Mesenchymal stem cell (in vitro differentiated cells and primary cell): ENCODE data around the gene FGF7.

ENCODE experiments used
- DNase-seq: peaks from one replicate; pipeline ENCODE4 v3.0.0-alpha.2; 2013
- H2AFZ ChIP-seq: one replicate; pipeline ENCODE4 v1.6.1; 2013; ENCODE audit warnings: low read depth, mild to moderate bottlenecking, control low read depth, inconsistent platforms, low read length, moderate library complexity
- H2AK5ac ChIP-seq: 2 replicates; pipeline ENCODE4 v1.6.1; 2013; ENCODE audit warnings: low read length, moderate library complexity, mild to moderate bottlenecking, inconsistent platforms; ENCODE audit not compliant: severe bottlenecking
- H2BK120ac ChIP-seq: one replicate; pipeline ENCODE4 v1.6.1; 2013; ENCODE audit warnings: low read depth, mild to moderate bottlenecking, inconsistent platforms, low read length, moderate library complexity
- H2BK12ac ChIP-seq, 2 experiments: one replicate each; pipeline ENCODE4 v1.6.1; 2013; ENCODE audit warnings: inconsistent platforms in 2 of 2, low read length in 2 of 2, mild to moderate bottlenecking in 2 of 2, moderate library complexity in 2 of 2, control low read depth in 1 of 2
- H2BK15ac ChIP-seq: one replicate; pipeline ENCODE4 v1.6.1; 2013; ENCODE audit warnings: mild to moderate bottlenecking, low read depth, inconsistent platforms; ENCODE audit not compliant: poor library complexity, severe bottlenecking
- H2BK5ac ChIP-seq: 2 replicates; pipeline ENCODE4 v1.6.1; 2013; ENCODE audit warnings: low read depth, mild to moderate bottlenecking, low read length, control low read depth, inconsistent platforms; ENCODE audit not compliant: poor library complexity, severe bottlenecking
- H3K14ac ChIP-seq, 2 experiments: one replicate each; pipeline ENCODE4 v1.6.1; 2013; ENCODE audit warnings: inconsistent platforms in 2 of 2, low read length in 2 of 2, control low read depth in 1 of 2, mild to moderate bottlenecking in 1 of 2, moderate library complexity in 1 of 2
- H3K18ac ChIP-seq, 2 experiments: one replicate each; pipeline ENCODE4 v1.6.1; 2013; ENCODE audit warnings: inconsistent platforms in 2 of 2, low read length in 2 of 2, control low read depth in 1 of 2, low read depth in 1 of 2, mild to moderate bottlenecking in 1 of 2
- H3K23ac ChIP-seq, 2 experiments: one replicate each; pipeline ENCODE4 v1.6.1; 2013; ENCODE audit warnings: inconsistent platforms in 2 of 2, low read length in 2 of 2, mild to moderate bottlenecking in 2 of 2, moderate library complexity in 2 of 2, control low read depth in 1 of 2
- H3K27ac ChIP-seq: 2 replicates; pipeline ENCODE4 v1.5.1; 2013; ENCODE audit warnings: mild to moderate bottlenecking, moderate library complexity, low read length, control low read depth, inconsistent platforms; ENCODE audit not compliant: poor library complexity, severe bottlenecking
- H3K27me3 ChIP-seq, 2 experiments: 2 replicates each; pipeline versions ENCODE4 v1.6.1 to v1.7.0; 2013; ENCODE audit warnings: low read length in 2 of 2, mild to moderate bottlenecking in 2 of 2, moderate library complexity in 2 of 2, control low read depth in 1 of 2, inconsistent platforms in 1 of 2; ENCODE audit not compliant: control insufficient read depth in 1 of 2, insufficient read depth in 1 of 2
- H3K36me3 ChIP-seq, 2 experiments: 2 replicates each; pipeline versions ENCODE4 v1.6.1 to v1.7.0; 2013; ENCODE audit warnings: low read length in 2 of 2, control low read depth in 1 of 2, inconsistent platforms in 1 of 2, low read depth in 1 of 2, mild to moderate bottlenecking in 1 of 2; ENCODE audit not compliant: insufficient read depth in 2 of 2, control insufficient read depth in 1 of 2
- H3K4ac ChIP-seq, 2 experiments: one replicate each; pipeline ENCODE4 v1.6.1; 2013; ENCODE audit warnings: inconsistent platforms in 2 of 2, low read length in 2 of 2, mild to moderate bottlenecking in 2 of 2, moderate library complexity in 2 of 2, control low read depth in 1 of 2, low read depth in 1 of 2
- H3K4me1 ChIP-seq: 2 replicates; pipeline ENCODE4 v1.6.1; 2013; ENCODE audit warnings: low read depth, low read length, control low read depth; ENCODE audit not compliant: control insufficient read depth, insufficient read depth
- H3K4me2 ChIP-seq: 2 replicates; pipeline ENCODE4 v1.6.1; 2013; ENCODE audit warnings: low read length, mild to moderate bottlenecking, inconsistent platforms; ENCODE audit not compliant: poor library complexity, severe bottlenecking
- H3K4me3 ChIP-seq, 2 experiments: 2 replicates each; pipeline versions ENCODE4 v1.5.1 to v1.7.0; 2013; ENCODE audit warnings: low read length in 2 of 2, mild to moderate bottlenecking in 2 of 2, control low read depth in 1 of 2, low read depth in 1 of 2; ENCODE audit not compliant: insufficient read depth in 1 of 2
- H3K79me1 ChIP-seq: replicated peaks from 2 replicates; pipeline ENCODE4 v1.6.1; 2013; ENCODE audit warnings: mild to moderate bottlenecking, control low read depth, low read length, inconsistent platforms; ENCODE audit not compliant: poor library complexity, severe bottlenecking
- H3K9ac ChIP-seq: 2 replicates; pipeline ENCODE4 v1.7.0; 2013; ENCODE audit warnings: mild to moderate bottlenecking, low read length, moderate library complexity
- H3K9me3 ChIP-seq: 2 replicates; pipeline ENCODE4 v1.7.0; 2013; ENCODE audit warnings: mild to moderate bottlenecking, low read length; ENCODE audit not compliant: control insufficient read depth
- H4K8ac ChIP-seq: one replicate; pipeline ENCODE4 v1.6.1; 2013; ENCODE audit warnings: inconsistent platforms, mild to moderate bottlenecking, low read length, moderate library complexity
- H4K91ac ChIP-seq: one replicate; pipeline ENCODE4 v1.6.1; 2013; ENCODE audit warnings: mild to moderate bottlenecking, low read length, inconsistent platforms
- WGBS: methylation state at CpG from one replicate; pipeline ENCODE4 v1.1.7; 2013; ENCODE audit warnings: mixed read lengths; 5-methylcytosine and 5-hydroxymethylcytosine counted together

FGF7 gene

DNA sequence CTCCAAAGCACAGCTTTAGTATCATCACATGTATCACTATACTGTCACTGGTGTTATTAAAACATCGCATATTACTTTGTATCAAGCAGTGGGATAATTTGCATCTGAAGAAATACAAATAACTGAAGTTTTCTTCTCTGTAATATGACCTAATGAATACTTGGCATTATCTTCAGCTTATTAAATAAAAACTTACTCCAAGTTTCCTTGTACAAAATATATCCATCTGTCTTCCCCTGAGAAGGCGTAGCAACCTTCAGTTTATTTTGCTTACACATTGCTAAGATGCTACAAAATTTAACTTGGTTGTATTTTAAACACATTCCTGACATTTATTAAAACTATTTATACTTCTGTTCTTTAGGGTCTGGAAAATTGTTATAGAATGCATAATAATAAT, 13.7 kb downstream of the FGF7 start:
- H2BK5ac ChIP-seq: no peak overlapping the region
- no peak overlapping the region for H2BK120ac ChIP-seq
- no peak for DNase-seq
- H3K23ac ChIP-seq: no peak overlapping the region
- H3K18ac ChIP-seq: no peak overlapping the region
- H3K27me3 ChIP-seq: no peaks in the 10 kb centered on the region
- no peak overlapping the region for H3K4me2 ChIP-seq
- H3K4me3 ChIP-seq: peak overlapping the region in 1 of 2 experiments; percentile 84
- H3K9me3 ChIP-seq: no peaks in the 10 kb centered on the region
- H2BK15ac ChIP-seq: no peak overlapping the region
- no peak overlapping the region for H2AK5ac ChIP-seq
- H3K27ac ChIP-seq: no peak overlapping the region
- H3K14ac ChIP-seq: no peak overlapping the region
- peaks cover 0 to 98% of the 10 kb centered on the region in 2 experiments for H3K36me3 ChIP-seq
- H2BK12ac ChIP-seq: no peak overlapping the region
- H3K4ac ChIP-seq: no peak overlapping the region
- H4K8ac ChIP-seq: no peak overlapping the region
- no peak overlapping the region for H2AFZ ChIP-seq
- 67% methylated on average over 1 of the region's 2 CpGs for WGBS
- H3K9ac ChIP-seq: peak overlapping the region; percentile 100
- no peaks in the 10 kb centered on the region for H3K4me1 ChIP-seq
- no peak overlapping the region for H4K91ac ChIP-seq
- no peaks in the 10 kb centered on the region for H3K79me1 ChIP-seq

GRCh38 chr15:49438962-49439631, 16.1 kb downstream of the FGF7 start:
- Histone ChIP-seq H3K36me3 (peaks cover 0 to 98% of the 10 kb centered on the region in 2 experiments), H3K4me2 (no peak overlapping the region), H3K14ac (no peak overlapping the region), H3K27me3 (no peaks in the 10 kb centered on the region), H3K4ac (peak overlapping the region in 1 of 2 experiments; percentile 82), H2BK120ac (peak overlapping the region; percentile 19), H4K91ac (peak overlapping the region; percentile 39), H2AK5ac (no peak overlapping the region), H3K4me3 (peak overlapping the region in 1 of 2 experiments; percentile 84), H3K4me1 (no peaks in the 10 kb centered on the region), H4K8ac (peak overlapping the region; percentile 77), H3K23ac (no peak overlapping the region), H2BK12ac (no peak overlapping the region), H3K27ac (no peak overlapping the region), H3K9ac (peak overlapping the region; percentile 100), H2BK15ac (no peak overlapping the region), H3K18ac (peak overlapping the region; percentile 34 to 54), H2AFZ (peak overlapping the region; percentile 1), H3K9me3 (no peaks in the 10 kb centered on the region), H2BK5ac (no peak overlapping the region), H3K79me1 (no peaks in the 10 kb centered on the region)
- no peak for DNase-seq
- WGBS: 49% methylated on average over 4 of the region's 6 CpGs

DNA sequence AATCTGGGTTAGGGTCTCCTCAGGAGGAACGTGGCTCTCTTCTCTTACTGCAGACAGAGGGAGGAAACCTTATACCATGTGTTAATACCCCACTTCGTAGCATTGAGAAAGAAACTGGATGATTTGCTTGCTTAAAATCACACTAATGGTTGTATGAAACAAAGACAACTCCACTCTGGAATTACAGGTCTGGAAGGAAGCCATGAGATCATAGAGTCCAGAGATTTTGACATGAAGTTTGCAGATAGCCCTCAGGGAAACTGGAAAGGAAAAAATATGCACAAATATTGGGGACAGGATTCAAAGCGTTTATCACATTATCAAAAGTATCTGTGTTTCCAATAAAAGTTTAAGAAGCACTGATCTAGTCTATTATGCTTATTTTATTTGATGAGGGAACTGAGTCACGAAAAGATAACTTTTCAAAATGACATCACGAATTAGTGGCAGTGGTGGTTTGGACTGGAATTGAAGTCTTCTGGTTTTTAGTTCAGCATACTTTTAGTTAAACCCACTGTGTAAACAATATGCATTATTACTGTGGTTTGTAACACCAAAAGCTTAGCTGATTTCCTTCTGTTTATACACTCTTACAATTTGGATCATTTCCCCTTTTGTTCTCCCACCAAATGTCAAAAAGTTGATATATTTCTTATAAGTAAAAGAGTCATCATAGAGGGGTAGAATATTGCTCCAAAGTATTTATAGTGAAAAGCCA, 16.8 kb downstream of the FGF7 start:
- H2BK15ac ChIP-seq: no peak overlapping the region
- peaks cover 0 to 99% of the 10 kb centered on the region in 2 experiments for H3K36me3 ChIP-seq
- no peak overlapping the region for H4K91ac ChIP-seq
- no peak overlapping the region for H2AFZ ChIP-seq
- no peak overlapping the region for H4K8ac ChIP-seq
- H3K4ac ChIP-seq: peak overlapping the region in 1 of 2 experiments; percentile 67
- H3K23ac ChIP-seq: no peak overlapping the region
- no peaks in the 10 kb centered on the region for H3K4me1 ChIP-seq
- H2BK12ac ChIP-seq: no peak overlapping the region
- H3K18ac ChIP-seq: no peak overlapping the region
- peak overlapping the region in 1 of 2 experiments; percentile 84 for H3K4me3 ChIP-seq
- H2BK5ac ChIP-seq: no peak overlapping the region
- DNase-seq: no peak
- peak overlapping the region; percentile 100 for H3K9ac ChIP-seq
- H3K79me1 ChIP-seq: no peaks in the 10 kb centered on the region
- no peak overlapping the region for H2AK5ac ChIP-seq
- H3K4me2 ChIP-seq: no peak overlapping the region
- no peaks in the 10 kb centered on the region for H3K9me3 ChIP-seq
- H2BK120ac ChIP-seq: no peak overlapping the region
- no peak overlapping the region for H3K14ac ChIP-seq
- no peak overlapping the region for H3K27ac ChIP-seq
- H3K27me3 ChIP-seq: no peaks in the 10 kb centered on the region
- WGBS: 89% methylated on average over 3 of the region's 5 CpGs

- no peak overlapping the region for H3K18ac ChIP-seq
Observed at GRCh38 chr15:49441356-49441755, 18.3 kb downstream of the FGF7 start.

More at GRCh38 chr15:49441356-49441755, 18.3 kb downstream of the FGF7 start:
- Histone ChIP-seq H3K79me1 (no peaks in the 10 kb centered on the region), H2BK15ac (no peak overlapping the region), H3K23ac (no peak overlapping the region), H2BK120ac (no peak overlapping the region), H2BK5ac (no peak overlapping the region), H3K14ac (no peak overlapping the region), H4K91ac (no peak overlapping the region), H3K36me3 (peaks cover 0 to 99% of the 10 kb centered on the region in 2 experiments), H4K8ac (no peak overlapping the region), H3K4ac (no peak overlapping the region), H3K27ac (no peak overlapping the region), H3K9me3 (no peaks in the 10 kb centered on the region), H3K27me3 (no peaks in the 10 kb centered on the region), H3K9ac (peak overlapping the region; percentile 100), H2AFZ (no peak overlapping the region), H3K4me3 (peak overlapping the region in 1 of 2 experiments; percentile 84), H2AK5ac (no peak overlapping the region), H3K4me1 (no peaks in the 10 kb centered on the region), H3K4me2 (no peak overlapping the region), H2BK12ac (no peak overlapping the region)
- DNase-seq: no peak
